ENCODE results near the gene SMARCC2. TPM values are rescaled to one million over a fixed set of nuclear protein-coding genes. Genes with fewer than 3 reads are reported as not detected.

SMARCC2 gene
- total and polyA plus RNA-seq, 5 donors = 28.6 to 94.6 (median 70.1) TPM

DNA sequence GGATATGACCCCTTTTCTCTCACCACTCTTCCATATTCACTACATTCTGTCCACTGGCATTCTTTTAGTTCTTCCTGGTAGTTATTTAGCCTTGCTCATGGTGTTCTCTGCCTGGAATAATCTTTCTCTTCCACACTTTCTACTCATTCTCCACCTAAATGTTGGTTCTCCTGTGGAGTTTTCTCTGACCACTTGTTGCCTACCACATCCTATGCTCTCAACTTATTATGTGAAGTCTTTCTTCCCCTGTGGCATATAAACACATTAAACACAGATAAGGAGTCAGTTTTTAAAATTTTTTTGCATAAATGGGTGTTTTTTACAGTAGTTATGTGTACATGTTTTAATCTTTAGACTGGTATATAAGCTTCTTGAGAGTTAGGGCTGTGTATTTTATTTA lies 3.3 kb upstream of the SMARCC2 start:
- DNase-seq (no peak), ATAC-seq (no peak)
- Histone ChIP-seq H3K4me1 (ENCODE audit: control insufficient read depth, insufficient read depth, low read length) (peaks cover 7% of the 10 kb centered on the region), H3K27ac (ENCODE audit: low read length) (no peak overlapping the region), H3K9me3 (ENCODE audit: control insufficient read depth, low read length) (no peaks in the 10 kb centered on the region), H3K4me3 (ENCODE audit: low read length) (no peak overlapping the region), H3K27me3 (ENCODE audit: control insufficient read depth, insufficient read depth) (no peaks in the 10 kb centered on the region)
- intact Hi-C loops (cut with DNase I) = loop anchor here in 3 of 4 donors (5.0 to 10.0 kb wide), 3 partner anchors 270 to 402 kb away; partner anchors contain the start of gene SPRYD4 (in 1 of the 3)

DNA sequence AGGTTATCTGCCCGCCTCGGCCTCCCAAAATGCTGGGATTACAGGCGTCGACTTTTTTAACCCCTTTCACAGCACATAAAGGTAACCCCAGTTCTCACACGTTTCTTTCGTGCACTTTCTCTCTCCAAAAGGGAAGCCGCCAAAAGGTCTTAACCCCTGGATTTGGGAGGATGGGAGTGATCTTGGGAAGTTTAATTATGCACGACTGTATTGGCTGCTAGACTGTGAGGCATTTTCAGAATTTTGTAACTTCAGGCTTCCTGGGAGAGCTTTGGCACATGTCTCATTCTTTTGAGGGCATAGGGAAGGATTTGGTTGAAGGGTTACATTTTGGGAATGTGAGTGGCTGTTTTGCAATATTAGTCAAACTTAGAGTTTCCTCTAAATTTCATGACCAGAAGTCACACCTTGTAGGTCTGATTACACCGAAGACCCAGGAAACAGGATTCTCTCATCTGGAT lies 1.4 kb upstream of the SMARCC2 start:
- H3K4me1 ChIP-seq (ENCODE audit: control insufficient read depth, insufficient read depth, low read length) = peaks cover 9% of the 10 kb centered on the region
- H3K27ac ChIP-seq (ENCODE audit: low read length) = no peak overlapping the region
- intact Hi-C loops (cut with DNase I) = loop anchor here in 3 of 4 donors (5.0 to 10.0 kb wide), 3 partner anchors 272 to 404 kb away; partner anchors contain the start of gene SPRYD4 (in 1 of the 3)
- DNase-seq = no peak
- no peaks in the 10 kb centered on the region for H3K27me3 ChIP-seq (ENCODE audit: control insufficient read depth, insufficient read depth)
- H3K4me3 ChIP-seq (ENCODE audit: low read length) = peak overlapping the region; percentile 100
- ATAC-seq = no peak
- H3K9me3 ChIP-seq (ENCODE audit: control insufficient read depth, low read length) = no peaks in the 10 kb centered on the region
- 20% methylated on average over 9 of the region's 9 CpGs for WGBS

DNA sequence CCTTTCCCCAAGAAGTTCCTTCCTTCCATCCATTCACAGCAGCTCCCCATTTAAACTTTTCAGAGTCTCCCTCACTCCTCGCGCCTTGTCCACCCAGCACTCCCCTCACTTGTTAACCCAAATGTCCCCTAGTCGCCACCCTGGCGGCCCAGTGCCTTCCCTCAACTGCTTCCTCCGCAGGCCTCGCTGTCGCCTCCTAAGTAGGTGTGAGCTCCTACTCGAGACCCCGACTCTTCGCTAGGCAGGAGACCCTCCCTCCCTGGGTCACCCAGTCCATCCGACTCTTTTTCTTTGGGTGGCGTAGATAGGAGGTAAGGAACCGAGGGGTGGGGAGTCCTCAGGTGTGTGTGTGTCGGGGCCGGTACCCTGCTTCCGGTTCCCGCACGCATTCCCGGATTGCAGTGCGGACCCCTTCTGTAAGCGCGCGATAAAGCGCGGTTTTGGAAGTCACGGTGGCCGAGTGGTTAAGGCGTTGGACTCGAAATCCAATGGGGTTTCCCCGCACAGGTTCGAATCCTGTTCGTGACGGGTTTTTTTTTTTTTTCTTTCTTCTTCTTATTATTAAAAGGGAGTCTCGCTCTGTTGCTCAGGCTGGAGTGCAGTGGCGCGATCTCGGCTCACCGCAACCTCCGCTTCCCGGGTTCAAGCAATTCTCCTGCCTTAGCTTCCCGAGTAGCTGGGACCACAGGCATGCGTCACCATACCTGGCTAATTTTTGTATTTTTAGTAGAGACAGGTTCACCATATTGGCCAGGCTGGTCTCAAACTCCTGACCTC lies 823 bp upstream of the SMARCC2 start:
- Histone ChIP-seq H3K4me1 (ENCODE audit: control insufficient read depth, insufficient read depth, low read length) (peaks cover 9% of the 10 kb centered on the region), H3K9me3 (ENCODE audit: control insufficient read depth, low read length) (no peaks in the 10 kb centered on the region), H3K27ac (ENCODE audit: low read length) (peak overlapping the region; percentile 84), H3K27me3 (ENCODE audit: control insufficient read depth, insufficient read depth) (no peaks in the 10 kb centered on the region), H3K4me3 (ENCODE audit: low read length) (peak overlapping the region; percentile 100)
- peak; percentile 70 to 75 for ATAC-seq
- intact Hi-C loops (cut with DNase I) = loop anchor here (2.0 to 10.0 kb wide), 6 partner anchors 65 to 405 kb away; partner anchors contain the start of genes ZC3H10 (in 2 of the 4), ESYT1 (in 1 of the 4) and SPRYD4 (in 1 of the 4)
- peak; percentile 74 to 90 (median 89) for DNase-seq
- WGBS = 1% methylated on average over 42 of the region's 42 CpGs

DNA sequence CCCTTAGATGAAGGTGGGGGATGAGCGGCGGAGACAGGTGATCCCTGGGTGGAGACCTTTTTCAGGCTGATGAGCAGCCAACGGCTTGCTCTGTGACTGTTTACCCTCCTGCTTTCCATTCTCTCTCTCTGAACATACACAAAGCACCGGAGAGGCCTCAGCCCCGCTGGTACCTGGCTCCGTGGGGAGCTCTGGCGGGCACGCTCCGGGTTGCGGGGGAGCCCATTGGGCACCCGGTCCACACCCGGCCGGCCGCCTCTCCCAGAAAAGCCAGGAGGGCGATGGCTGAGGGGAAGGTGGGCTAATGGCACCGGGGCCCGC lies 545 bp downstream of the SMARCC2 start:
- no peaks in the 10 kb centered on the region for H3K9me3 ChIP-seq (ENCODE audit: control insufficient read depth, low read length)
- peaks cover 9% of the 10 kb centered on the region for H3K4me1 ChIP-seq (ENCODE audit: control insufficient read depth, insufficient read depth, low read length)
- peak; percentile 1 to 4 for ATAC-seq
- WGBS = 4% methylated on average over 17 of the region's 17 CpGs
- no peaks in the 10 kb centered on the region for H3K27me3 ChIP-seq (ENCODE audit: control insufficient read depth, insufficient read depth)
- no peak for DNase-seq
- intact Hi-C loops (cut with DNase I) = loop anchor here (2.0 to 10.0 kb wide), 3 partner anchors 64 to 70 kb away; partner anchors contain the start of genes ZC3H10 (in 2 of the 4) and ESYT1 (in 1 of the 4)
- peak overlapping the region; percentile 73 for H3K27ac ChIP-seq (ENCODE audit: low read length)
- peak overlapping the region; percentile 100 for H3K4me3 ChIP-seq (ENCODE audit: low read length)

DNA sequence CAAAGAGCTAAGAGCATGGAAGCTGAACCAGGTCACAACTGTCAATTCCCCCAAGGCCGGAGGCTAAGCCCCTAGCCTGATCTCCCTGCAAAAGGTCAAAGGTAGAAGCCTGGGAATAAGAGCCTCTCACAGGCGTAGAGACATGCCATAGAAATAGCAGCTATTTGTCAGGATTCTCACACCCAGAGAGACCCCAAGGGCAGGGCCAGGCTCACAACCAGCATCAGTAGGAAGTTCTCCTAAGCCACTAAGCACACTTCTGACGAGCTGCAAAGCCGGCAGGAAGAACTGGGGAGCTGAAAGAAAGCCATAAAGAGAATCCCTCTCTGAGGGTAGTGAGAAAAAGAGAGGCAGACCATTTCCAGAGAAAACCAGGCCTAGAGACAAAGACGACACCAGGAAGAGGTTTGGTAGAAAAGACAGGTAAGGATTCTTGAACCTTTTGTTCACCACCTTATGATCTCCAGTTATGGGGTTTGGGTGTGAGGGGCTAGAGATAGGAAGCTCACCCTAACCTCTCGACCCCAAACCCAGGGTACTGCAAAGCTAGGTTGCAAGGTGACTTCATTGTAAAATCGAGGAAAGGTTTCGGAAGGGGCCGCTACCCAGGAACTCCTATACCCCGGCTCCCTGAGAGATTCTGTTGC lies 1.0 kb downstream of the SMARCC2 start:
- 12% methylated on average over 10 of the region's 10 CpGs for WGBS
- ATAC-seq (no peak), DNase-seq (no peak)
- peaks cover 9% of the 10 kb centered on the region for H3K4me1 ChIP-seq (ENCODE audit: control insufficient read depth, insufficient read depth, low read length)
- H3K27ac ChIP-seq (ENCODE audit: low read length) = peak overlapping the region; percentile 73
- H3K27me3 ChIP-seq (ENCODE audit: control insufficient read depth, insufficient read depth) = no peaks in the 10 kb centered on the region
- H3K9me3 ChIP-seq (ENCODE audit: control insufficient read depth, low read length) = no peaks in the 10 kb centered on the region
- intact Hi-C loops (cut with DNase I) = loop anchor here (2.0 to 10.0 kb wide), 3 partner anchors 63 to 69 kb away; partner anchors contain the start of genes ZC3H10 (in 2 of the 4) and ESYT1 (in 1 of the 4)
- peak overlapping the region; percentile 100 for H3K4me3 ChIP-seq (ENCODE audit: low read length)

DNA sequence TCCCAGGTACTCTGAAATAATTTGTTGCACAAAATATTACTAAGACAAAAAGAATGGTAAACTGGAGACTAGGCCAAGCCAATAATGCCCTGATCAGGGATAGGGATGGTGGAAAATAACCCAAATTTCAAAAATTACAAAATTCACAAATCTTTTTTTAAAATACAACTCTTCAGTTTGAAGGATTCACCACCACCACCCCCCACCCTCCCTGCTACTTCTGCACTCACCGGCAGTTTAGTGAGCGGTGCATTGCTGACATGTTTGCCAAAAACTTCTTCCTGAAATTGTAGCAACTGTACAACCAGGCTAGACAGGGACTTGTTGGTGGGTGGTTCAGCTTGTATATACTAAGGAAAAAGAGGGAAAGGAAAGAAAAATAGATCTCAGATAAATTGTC lies 2.3 kb downstream of the SMARCC2 start:
- H3K9me3 ChIP-seq (ENCODE audit: control insufficient read depth, low read length) = no peaks in the 10 kb centered on the region
- no peak for DNase-seq
- H3K27ac ChIP-seq (ENCODE audit: low read length) = no peak overlapping the region
- intact Hi-C loops (cut with DNase I) = loop anchor here in 2 of 4 donors (5.0 to 10.0 kb wide), 2 partner anchors 62 to 65 kb away; partner anchors contain the start of gene ESYT1 (in 1 of the 2)
- H3K27me3 ChIP-seq (ENCODE audit: control insufficient read depth, insufficient read depth) = no peaks in the 10 kb centered on the region
- no peak for ATAC-seq
- peaks cover 9% of the 10 kb centered on the region for H3K4me1 ChIP-seq (ENCODE audit: control insufficient read depth, insufficient read depth, low read length)
- H3K4me3 ChIP-seq (ENCODE audit: low read length) = no peak overlapping the region
- WGBS = 33% methylated on average over 2 of the region's 2 CpGs

DNA sequence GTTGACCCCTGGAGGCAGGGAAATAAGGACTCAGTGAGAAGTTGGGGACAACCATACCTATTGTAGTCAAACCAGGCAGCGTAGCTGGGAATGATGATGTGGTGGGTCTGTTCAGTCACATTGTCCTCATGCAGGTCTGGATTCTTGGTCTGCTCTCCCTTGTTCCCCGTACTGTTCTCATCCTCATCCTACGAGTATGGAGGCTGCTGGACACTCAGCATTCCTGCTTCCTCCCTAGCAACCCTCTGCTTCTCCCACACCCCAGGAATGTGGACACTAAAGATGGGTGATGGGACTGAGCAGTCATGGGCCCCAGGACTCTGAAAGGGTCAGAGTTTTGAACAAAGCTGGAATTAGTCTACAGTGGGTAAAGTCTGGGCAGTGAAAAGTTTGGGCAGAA lies 10.9 kb downstream of the SMARCC2 start:
- H3K4me3 ChIP-seq (ENCODE audit: low read length) = no peak overlapping the region
- intact Hi-C loops (cut with DNase I) = no loop called here
- no peaks in the 10 kb centered on the region for H3K9me3 ChIP-seq (ENCODE audit: control insufficient read depth, low read length)
- 87% methylated on average over 3 of the region's 3 CpGs for WGBS
- H3K4me1 ChIP-seq (ENCODE audit: control insufficient read depth, insufficient read depth, low read length) = no peaks in the 10 kb centered on the region
- no peaks in the 10 kb centered on the region for H3K27me3 ChIP-seq (ENCODE audit: control insufficient read depth, insufficient read depth)
- no peak for ATAC-seq
- H3K27ac ChIP-seq (ENCODE audit: low read length) = no peak overlapping the region
- DNase-seq = no peak

DNA sequence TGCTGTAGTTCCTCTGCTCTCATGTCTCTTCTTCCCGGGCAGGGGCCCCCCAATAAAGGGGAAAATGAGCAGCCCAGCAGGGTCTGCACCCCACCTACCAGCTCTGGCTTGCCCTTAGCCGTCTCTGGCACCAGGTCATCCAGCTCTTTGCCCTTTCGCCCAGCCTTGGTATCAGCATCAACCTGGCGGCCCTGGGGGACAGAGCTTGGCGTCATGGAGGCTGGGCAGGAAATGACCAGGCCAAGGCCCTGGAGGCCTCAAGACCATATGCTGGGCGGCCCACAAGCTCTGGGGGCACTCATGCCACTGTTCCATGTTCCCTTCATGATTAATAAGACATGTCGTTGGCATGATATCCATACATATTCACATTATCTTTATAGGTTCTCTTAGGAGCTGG lies 16.4 kb downstream of the SMARCC2 start:
- H3K9me3 ChIP-seq (ENCODE audit: control insufficient read depth, low read length) = no peaks in the 10 kb centered on the region
- H3K27me3 ChIP-seq (ENCODE audit: control insufficient read depth, insufficient read depth) = no peaks in the 10 kb centered on the region
- no peak overlapping the region for H3K27ac ChIP-seq (ENCODE audit: low read length)
- ATAC-seq (peak in 1 of 2 donors; percentile 19), DNase-seq (no peak)
- 81% methylated on average over 7 of the region's 7 CpGs for WGBS
- no peak overlapping the region for H3K4me3 ChIP-seq (ENCODE audit: low read length)
- no peaks in the 10 kb centered on the region for H3K4me1 ChIP-seq (ENCODE audit: control insufficient read depth, insufficient read depth, low read length)
- intact Hi-C loops (cut with DNase I) = no loop called here

DNA sequence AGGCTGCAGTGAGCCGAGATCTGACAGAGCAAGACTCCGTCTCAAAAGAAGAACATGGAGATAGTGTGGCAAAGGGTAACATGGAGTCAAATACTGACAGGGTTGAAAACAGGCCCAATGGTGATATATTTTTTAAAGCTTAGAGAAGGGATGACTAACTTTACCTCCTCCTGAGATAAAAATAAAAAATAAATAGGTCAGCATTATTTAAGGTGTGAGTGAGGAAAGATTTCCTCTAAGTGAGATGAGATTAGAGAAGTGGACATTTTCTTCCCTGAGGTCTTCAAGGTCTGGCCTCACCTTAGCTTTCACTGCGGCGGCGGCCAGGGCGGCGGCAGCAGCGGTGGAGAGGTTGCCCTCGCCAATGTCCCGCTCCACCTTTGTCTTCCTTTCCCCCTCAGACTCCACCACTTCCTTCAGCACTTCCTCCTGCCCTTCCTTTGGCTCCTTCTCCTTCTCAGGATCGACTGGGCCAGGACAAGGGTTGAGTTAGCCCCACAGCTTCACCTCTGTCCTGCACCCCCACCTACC lies 20.0 kb downstream of the SMARCC2 start:
- intact Hi-C loops (cut with DNase I) = no loop called here
- no peaks in the 10 kb centered on the region for H3K4me1 ChIP-seq (ENCODE audit: control insufficient read depth, insufficient read depth, low read length)
- no peak for DNase-seq
- H3K4me3 ChIP-seq (ENCODE audit: low read length) = no peak overlapping the region
- no peaks in the 10 kb centered on the region for H3K27me3 ChIP-seq (ENCODE audit: control insufficient read depth, insufficient read depth)
- ATAC-seq = no peak
- WGBS = 88% methylated on average over 11 of the region's 11 CpGs
- H3K9me3 ChIP-seq (ENCODE audit: control insufficient read depth, low read length) = no peaks in the 10 kb centered on the region
- no peak overlapping the region for H3K27ac ChIP-seq (ENCODE audit: low read length)

DNA sequence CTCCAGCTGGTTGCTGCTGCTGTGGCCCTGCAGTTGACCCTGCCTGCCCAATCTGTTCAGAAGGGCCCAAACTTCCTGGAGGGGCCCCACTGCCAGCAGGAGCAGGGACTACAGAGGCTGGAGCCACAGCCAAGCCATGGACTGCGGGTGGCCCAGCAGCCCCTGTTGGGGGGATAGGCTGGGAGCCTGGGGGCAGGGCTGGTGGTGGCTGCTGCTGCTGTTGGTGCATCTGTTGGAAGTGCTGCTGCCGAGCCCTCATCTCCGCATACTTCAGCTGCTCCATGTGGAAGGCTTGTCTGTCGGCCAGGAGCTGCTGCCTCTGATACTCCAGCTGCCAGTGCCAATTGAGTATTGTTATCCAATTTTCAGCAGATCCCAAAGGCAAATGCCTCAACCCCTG lies 23.9 kb downstream of the SMARCC2 start:
- DNase-seq = peak in 1 of 3 donors; percentile 61
- 38% methylated on average over 4 of the region's 4 CpGs for WGBS

DNA sequence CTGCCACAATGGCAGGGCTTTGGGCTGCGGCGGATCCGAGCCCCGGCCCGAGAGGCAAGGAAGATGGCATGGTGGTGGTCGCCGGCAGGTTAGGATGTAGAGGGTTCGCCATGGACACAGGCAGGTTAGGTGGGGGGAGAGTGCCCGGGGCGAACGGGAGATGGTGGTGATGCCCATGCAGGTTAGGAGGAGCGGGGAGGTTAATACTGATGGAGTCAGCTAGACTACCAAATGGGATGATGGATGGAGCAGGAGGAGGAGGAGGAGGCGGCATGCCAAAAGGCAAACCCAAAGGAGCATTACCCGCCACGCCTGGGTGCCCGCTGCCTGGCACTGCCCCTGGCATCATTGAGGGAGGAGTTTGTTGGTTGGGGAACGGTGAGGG lies 24.9 kb downstream of the SMARCC2 start:
- H3K4me3 ChIP-seq (ENCODE audit: low read length) = no peak overlapping the region
- no peak overlapping the region for H3K27ac ChIP-seq (ENCODE audit: low read length)
- 90% methylated on average over 17 of the region's 17 CpGs for WGBS
- intact Hi-C loops (cut with DNase I) = loop anchor here in 1 of 4 donors (5.0 kb wide), 1 partner anchor 42 kb away; no protein-coding TSS in a partner anchor
- ATAC-seq (peak; percentile 1 to 7), DNase-seq (no peak)
- H3K27me3 ChIP-seq (ENCODE audit: control insufficient read depth, insufficient read depth) = no peaks in the 10 kb centered on the region
- H3K4me1 ChIP-seq (ENCODE audit: control insufficient read depth, insufficient read depth, low read length) = peaks cover 4% of the 10 kb centered on the region
- H3K9me3 ChIP-seq (ENCODE audit: control insufficient read depth, low read length) = no peaks in the 10 kb centered on the region

More for the DNA sequence above, 23.9 kb downstream of the SMARCC2 start:
- peaks cover 4% of the 10 kb centered on the region for H3K4me1 ChIP-seq (ENCODE audit: control insufficient read depth, insufficient read depth, low read length)
- peak; percentile 1 to 2 for ATAC-seq
- H3K4me3 ChIP-seq (ENCODE audit: low read length) = no peak overlapping the region
- no peak overlapping the region for H3K27ac ChIP-seq (ENCODE audit: low read length)
- intact Hi-C loops (cut with DNase I) = no loop called here
- H3K27me3 ChIP-seq (ENCODE audit: control insufficient read depth, insufficient read depth) = no peaks in the 10 kb centered on the region
- no peaks in the 10 kb centered on the region for H3K9me3 ChIP-seq (ENCODE audit: control insufficient read depth, low read length)

Measured in right cardiac atrium (tissue), 5 donors.